ENCODE results near the gene EZH2.
A peak's percentile ranks its signal among the peaks of the same experiment; 100 is the strongest.

The EZH2 gene

DNA sequence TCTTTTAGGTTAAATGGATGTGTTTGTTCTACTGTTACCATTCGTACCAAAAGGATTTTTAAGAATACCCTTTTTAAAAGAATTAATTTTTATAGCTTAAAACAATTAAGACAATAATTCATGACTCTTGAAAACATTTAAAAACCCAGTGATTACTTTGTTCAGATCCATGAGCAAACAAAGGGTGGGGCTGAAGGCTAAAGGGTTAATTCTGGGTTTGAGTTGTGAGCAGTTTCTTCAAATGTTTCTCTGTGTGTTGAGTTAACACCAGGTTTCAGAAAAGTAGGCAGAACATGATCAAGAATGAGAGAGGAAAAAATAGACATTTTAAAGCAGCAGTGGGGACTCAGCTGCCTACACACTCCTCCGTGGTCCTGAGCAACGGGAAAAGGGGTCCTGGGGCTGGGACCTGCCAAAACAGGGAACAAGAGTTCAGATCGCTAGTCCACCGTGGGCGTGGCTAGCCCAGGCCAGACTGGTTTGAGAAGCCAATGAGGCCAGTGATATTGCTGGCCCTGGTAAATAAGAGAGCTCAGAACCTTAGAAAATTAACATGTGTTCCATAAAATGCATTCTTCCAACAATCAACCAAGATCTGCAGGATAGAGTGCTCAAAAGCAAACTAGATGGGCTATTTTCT lies 14.9 kb upstream of the EZH2 start:
- no peak for DNase-seq

DNA sequence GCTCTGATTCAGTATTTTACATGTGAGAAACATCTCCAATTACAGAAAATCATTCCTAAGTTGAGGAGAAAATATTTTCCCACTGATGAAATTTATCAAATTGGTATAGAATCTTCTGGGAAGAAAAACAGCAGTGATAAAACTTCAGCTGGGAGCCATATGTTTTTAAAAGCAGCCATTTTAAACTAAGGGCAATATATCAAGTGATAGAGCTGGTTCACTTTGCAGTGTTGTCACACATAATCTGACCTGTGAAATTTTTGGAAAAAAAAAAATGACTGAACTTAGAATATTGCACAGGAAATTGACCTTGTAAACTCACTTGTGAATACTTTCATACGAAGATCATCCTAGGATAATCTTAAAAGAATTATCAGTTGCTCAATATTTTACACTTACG lies 10.5 kb upstream of the EZH2 start:
- no peak for DNase-seq

DNA sequence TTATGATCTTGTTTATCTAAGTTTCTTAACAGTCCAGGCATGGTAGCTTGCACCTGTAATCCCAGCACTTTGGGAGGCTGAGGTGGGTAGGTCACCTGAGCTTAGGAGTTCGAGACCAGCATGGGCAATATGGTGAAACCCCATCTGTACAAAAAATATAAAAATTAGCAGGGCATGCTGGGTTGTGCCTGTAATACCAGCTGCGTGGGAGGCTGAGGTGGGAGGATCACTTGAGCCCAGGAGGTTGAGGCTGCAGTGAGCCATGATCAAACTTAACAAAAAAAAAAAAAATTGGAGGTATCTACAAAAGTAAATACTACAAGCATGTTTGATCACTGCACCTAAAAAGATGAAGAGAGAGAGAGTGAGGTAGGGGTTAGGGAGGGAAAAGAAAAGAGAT lies 9.0 kb upstream of the EZH2 start:
- no peak for DNase-seq

DNA sequence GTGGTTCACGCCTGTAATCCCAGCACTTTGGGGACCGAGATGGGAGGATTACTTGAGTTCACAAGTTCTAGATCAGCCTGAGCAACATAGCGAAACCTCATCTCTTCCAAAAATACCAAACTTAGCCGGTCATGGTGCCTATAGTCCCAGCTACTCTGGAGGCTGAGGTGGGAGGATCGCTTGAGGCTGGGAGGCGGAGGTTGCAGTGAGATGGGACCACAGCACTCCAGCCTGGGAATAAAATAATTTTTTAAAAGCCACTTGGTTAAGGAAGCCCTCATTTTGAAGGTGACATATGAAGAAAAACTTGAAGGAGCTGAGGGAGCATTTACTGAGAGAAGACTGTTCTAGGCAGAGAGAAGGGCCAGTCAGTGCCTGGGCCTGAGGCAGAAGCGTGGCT lies 4.2 kb upstream of the EZH2 start:
- no peak for DNase-seq

DNA sequence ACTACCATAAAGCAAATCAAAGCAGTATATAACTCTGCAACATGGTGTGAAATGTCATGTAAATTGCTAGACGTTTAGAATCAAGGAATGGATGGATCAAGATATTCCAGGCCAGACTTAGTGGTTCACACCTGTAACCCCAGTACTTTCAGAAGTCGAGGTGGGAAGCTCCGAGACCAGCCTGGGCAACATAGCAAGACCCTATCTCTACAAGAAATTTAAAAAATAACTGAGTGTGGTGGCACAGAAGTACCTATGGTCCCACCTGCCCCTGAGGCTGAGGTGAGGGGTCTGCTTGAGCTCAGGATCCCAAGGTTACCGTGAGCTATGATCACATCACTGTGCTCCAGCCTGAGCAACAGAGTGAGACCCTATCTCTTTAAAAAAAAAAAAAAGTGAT lies 2.8 kb upstream of the EZH2 start:
- no peak for DNase-seq

DNA sequence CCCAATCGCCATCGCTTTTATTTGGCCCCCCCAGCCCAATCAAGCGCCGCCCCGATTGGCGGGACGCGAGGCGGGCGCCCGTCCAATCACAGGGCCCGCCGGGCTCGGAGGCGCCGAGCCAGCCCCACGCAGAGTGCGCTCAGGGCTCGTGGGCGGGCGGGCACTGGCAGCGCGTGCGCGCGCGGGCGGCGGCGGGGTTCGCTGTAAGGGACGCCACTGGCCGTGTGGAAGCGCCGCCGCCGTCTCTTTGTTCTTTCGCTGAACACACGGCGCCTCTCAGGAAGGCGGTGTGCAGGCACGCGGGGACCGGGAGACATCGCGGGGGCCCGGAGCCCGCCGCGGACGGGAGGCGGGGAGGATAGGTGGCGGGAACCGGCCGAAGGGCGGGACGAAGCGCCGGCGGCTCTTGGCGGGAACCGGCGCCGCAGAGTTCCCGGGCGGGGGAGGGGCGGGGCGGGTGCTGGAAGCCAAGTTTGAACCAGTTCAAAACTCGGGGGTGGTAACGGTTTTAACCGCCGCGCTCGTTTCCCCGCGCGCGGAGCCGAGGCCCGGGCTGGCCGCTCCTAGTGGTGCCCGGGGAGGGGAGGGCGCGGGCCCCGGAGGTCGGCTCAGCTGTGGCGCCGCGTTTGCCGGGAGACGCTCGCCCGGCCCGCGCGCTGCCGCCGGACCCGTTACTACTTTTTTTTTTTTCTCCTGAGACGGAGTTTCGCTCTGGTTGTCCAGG lies 370 bp upstream of the EZH2 start:
- DNase-seq = peak; percentile 82 to 92 (median 85)

DNA sequence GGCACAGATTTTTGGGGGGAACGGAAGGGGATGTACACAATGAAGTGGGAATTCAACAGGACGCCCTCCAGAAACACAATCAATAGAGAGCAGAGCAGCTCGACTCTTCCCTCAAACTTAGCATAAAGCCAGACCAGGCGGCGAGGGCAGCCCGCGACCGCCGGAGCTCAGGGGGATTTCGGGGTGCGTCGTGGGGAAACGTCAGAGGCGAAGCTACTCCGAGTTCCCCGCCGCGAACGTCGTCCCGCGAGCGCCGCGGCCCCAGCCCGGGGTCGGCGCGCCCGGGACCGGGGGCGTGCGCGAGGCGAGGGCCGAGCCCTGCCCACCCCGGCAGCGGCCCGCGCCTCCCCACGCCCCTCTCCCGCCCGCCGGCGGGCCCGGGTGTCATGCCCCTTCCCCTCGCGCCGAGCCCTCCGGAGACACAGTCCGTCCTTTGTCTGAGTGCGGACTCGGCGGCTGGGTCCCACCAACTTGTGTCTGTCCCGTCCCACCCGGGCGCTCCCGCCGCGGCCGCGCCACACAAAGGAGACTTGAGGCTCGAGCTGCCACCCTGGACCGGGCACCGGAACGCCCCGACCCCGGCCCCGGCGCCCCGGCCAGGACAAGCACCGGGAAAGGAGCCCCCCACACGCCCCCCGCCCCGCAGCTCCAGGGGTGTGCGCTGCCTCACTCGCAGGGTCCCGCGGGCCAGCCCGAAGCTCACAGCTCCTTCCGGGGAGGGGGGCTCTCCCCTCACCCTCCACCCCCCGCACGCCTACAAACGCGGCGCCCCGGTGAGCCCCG lies 634 bp downstream of the EZH2 start:
- peak in 3 of 4 experiments; percentile 29 to 41 (median 30) for DNase-seq

DNA sequence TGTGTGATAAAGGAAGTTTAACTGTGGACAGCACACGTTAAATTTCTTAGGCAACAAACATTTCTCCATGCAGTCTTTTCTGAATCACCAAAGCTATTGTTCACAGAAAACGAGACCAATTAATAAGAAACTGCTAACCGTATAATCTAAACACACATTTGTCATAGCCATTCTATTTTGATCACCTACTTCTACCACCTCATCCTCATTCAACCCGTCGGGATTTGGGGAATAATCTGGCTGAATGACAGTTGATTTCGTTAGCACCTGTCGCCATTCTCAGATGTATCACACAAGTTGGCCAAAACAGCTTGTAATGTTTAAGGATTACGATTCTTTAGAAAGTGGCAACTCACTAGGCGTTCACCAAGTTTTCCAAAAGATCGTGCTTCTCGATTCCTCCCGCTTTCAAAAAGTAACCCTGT lies 1.2 kb downstream of the EZH2 start:
- no peak for DNase-seq

DNA sequence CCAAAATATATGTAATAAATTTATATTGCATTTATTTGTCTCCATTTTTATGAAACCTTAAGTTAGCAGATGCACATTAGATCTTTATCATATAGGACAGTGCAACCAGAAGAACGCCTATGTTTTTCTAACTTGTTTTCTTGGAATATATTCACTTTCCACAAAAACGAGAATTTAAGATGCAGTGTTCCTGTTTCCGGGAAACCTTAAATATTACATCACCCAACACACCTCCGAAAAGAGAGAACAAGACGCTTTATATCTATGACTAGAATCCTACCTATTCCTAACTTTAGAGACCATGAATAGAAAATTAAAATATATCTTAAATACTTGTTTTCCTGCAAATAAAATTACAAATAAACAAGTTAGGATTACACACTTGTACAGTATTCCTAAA lies 1.9 kb downstream of the EZH2 start:
- no peak for DNase-seq

DNA sequence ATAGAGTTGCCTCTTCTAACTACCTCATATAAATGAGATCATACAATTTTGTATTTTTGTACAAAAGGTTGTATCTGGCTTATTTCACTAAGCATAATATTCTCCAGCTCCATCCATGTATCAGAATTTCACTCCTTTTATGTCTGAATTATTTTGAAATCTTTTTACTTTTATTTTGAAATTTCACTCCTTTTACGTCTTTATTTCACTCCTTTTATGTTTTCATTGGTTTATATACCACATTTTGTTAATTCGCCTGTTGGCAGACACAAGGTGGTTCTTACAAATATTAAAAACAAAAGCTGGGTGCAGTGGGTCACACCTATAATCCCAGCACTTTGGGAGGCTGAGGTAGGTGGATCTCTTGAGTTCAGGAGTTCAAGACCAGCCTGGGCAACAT lies 5.8 kb downstream of the EZH2 start:
- no peak for DNase-seq

DNA sequence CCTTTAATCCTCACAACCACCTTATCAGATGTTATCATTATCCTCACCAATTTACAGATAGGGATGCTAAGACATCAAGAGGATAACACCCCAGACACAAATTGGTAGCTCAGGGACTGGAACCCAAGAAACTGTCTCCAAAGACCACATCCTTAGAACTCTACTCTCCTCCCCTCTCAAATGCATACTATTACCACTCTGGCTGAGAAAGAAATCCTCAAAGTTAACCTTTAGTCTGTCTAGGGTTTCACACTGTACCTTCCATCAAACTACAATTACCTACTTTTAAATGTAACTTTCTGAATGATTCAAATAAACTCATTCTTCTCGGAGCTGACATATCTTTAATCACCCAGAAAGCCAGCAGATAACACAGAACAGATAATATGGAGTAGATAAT lies 6.6 kb downstream of the EZH2 start:
- no peak for DNase-seq

DNA sequence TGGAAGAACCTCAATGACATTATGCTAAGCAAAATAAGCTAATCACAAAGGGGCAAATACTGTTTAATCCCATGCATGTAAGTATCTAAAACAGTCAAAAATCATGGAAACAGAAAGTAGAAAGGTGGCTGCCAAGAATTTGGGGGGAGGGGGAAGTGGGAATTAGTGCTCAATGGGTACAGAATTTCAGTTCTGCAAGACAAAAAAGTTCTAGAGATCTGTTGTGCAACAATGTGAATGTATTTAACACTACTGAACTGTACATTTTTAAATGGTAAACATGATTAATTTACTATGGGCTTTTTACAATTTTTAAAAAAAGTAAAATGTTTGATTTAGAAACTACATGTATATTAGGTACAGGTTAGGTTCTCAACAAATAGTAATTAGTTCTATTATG lies 11.9 kb downstream of the EZH2 start:
- DNase-seq = no peak

DNA sequence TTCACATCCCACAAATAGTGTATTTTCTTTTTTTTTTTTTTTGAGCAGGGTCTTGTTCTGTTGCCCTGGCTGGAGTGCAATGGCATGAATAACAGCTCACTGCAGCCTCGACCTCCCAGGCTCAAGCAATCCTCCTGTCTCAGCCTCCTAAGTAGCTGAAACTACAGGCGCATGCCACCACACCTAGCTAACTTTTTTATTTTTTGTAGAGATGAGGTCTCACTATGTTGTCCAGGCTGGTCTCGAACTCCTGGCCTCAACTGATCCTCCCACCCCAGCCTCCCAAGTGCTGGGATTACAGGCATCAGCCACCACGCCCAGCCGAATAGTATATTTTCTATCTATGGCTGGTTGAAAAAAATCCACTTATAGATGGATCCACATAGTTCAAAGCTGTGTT lies 12.5 kb downstream of the EZH2 start:
- DNase-seq = no peak

DNA sequence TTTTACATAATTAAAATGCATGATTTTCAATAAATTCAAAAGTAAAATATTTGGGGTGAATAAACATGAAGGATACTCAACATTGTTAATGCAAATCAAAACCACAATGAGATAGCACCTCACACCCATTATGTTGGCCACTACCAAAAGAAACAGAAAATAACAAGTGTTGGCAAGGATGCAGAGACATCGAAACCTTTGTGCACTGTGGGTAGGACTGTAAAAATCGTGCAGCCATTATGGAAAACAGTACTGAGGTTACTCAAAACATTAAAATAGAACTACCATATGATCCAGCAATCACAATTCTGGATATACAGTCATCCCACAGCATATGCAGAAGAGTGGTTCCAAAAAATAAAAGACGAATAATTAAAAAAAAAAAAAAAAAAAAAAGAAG lies 13.1 kb downstream of the EZH2 start:
- DNase-seq = no peak

DNA sequence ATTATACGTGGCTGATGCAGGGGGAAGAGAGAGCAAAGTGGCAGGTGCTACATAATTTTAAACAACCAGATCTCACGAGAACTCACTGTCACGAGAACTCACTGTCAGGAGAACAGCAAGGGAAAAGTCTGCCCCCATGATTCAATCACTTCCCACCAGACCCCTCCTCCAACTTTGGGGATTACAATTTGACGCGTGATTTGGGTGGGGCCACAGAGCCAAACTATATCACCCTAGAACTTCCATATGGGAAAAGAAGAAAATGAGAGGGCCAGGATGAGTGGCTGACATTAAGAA lies 15.8 kb downstream of the EZH2 start:
- DNase-seq = no peak

DNA sequence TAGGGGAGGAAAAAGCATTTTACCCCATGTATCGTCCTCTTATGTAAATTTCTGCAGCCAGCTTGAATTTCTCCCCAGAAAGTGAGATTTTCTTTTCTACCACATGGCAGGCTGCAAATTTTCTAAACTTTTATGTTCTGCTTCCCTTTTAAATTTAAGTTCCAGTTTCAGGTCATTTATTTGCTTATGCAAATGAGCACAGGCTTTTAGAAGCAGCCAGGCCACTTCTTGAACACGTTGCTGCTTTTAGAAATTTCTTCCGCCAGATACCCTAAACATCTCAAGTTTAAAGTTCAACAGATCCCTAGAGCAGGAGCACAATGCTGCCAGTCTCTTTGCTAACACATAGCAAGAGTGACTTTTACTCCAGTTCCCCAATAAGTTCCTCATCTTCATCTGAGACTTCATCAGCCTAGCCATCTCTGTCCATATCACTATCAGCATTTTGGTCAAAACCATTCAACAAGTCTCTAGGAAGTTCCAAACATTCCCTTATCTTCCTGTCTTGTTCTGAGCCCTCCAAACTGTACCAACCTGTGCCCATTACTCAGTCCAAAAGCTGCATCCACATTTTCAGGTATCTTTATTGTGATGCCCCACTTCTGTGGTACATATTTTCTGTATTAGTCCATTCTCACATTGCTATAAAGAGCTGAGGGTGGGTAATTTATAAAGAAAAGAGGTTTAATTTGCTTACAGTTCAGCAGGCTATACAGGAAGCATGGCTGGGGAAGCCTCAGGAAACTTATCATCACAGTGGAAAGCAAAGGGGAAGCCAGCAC lies 16.3 kb downstream of the EZH2 start:
- no peak for DNase-seq

DNA sequence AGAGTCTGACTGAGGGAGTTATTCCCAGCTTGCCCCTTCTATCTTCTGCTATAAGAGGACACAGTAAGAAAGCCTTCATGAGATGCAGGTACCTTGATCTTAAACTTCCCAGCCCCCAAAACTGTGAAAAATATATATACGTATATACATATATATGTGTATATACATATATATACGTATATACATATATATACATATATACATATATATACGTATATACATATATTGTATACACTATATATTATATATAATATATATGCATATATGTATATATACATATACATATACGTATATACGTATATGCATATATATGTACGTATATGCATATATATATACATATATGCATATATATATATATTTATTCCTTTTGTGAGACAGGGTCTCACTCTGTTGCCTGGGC lies 17.7 kb downstream of the EZH2 start:
- DNase-seq = no peak

DNA sequence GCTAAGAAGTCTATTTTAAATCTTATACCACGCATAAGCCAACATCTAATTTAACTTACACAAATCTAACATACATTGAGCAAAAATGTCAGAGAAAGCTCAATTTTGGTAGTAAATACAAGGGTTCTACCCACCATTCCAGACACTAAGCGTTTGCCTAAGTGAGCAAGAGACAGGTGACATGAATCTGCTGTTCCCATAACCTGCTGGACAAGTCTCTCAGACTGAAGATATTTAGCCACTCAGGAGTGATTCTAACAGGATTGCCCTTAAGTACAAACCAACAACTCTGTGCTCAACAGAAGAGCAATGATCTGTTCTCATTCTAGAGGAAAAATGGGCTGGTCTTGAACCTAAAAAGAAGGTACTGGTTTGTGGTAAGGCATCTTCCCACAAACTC lies 18.8 kb downstream of the EZH2 start:
- no peak for DNase-seq

DNA sequence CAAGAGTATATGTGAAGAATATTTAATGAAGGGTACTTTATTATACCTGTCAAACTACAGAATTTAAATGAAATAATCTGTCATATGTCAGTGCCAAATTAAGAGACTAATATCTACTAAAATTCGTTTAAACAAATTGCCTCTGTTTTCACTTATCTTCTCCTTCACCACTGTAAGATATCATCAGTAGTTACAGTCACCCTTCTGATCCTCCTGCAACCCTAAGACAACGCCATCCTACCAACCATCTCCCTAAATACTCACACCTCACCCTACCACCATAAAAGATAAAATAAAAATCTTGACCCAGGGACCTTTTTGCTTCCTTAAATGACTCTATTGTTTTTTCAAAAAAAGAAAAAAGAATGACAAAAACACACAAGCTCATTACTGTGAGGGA lies 20.8 kb downstream of the EZH2 start:
- DNase-seq = no peak

DNA sequence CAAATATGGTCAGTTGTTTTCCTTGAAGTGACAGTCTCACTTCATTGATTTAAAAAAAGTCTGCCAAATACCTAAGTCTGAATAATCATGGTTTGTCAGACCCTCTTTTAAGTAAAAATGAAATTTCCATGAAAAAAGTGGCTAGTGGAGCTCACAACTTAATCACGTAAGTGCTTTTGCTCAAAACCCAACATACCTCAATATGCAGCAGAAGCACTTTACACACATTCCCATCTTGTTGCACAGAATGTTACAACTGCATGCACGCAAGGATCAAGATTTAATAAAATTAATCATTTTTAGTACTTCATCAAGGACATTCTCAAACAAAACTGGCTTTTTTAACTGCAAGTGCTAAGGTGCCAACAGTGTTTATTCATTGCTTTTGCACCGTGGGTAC lies 21.6 kb downstream of the EZH2 start:
- no peak for DNase-seq

DNA sequence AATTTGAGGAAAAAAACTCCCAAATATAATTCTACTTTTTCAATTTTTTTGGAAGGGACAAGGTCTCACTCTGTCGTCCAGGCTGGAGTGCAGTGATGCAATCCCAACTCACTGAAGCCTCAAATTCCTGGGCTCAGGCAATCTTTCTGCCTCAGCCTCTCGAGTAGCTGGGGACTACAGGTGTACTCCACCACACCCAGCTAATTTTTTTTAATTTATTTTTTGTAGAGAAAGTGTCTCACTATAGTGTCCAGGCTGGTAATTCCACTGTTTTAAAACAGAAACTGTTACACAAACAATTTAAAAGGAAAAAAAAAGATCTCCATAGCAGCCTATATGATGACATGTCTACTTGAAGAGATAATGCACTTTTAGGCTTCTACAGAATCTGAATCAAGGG lies 25.6 kb downstream of the EZH2 start:
- no peak for DNase-seq

DNA sequence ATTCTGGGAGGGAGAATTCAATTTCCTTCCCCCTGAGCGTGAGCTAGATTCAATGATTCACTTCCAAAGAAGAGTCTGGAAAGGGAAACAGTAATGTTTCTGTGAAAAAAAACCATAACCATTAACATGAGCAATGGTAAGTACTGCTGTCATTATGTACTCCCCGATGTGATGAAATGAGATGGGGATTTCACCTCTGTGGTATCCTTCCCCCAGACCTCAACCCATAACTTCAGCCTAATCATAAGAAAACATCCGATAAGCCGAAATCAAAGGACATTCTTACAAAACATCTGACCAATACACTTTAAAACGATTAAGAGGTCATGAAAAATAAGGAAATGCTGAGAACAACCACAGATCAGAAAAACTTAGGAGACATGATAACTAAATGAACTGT lies 27.2 kb downstream of the EZH2 start:
- no peak for DNase-seq

DNA sequence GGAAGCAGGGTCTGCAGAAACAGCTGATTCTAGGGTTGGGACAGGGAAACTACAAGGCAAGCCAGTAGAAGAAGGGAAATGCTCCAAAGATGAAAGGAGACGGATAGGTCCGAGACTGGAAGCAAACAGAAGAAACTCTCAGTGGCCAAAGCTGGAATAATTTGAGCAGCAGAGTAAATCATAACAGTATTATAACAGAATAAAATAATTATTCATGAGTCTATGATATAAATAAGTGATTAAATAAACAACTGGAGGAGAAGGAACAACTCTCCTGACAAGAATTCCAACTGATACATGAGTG lies 27.6 kb downstream of the EZH2 start:
- no peak for DNase-seq

DNA sequence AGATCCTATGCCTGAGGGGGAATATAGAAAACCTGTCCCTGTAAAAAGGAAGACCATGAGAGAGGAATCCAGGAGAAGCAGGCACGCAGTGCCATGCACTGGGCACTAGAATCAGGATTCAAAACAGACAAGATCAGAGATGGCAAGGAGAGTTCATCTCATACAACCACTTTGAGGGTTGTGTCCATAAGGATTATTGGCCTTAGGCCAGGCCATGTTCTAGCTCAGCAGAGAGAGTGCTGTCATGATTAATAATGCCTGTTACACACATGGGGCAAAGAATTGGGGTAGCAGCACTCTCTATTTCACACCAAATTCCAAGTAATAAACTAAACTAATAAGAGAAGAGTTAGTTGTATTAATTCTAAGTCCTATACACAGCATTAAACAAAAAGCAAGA lies 29.1 kb downstream of the EZH2 start:
- DNase-seq = no peak
